Prostate gland (tissue), 2 donors: ENCODE data around the gene TIMM8B. TPM values are rescaled to one million over a fixed set of nuclear protein-coding genes. Genes with fewer than 3 reads are reported as not detected.
A peak's percentile ranks its signal among the peaks of the same experiment; 100 is the strongest.

ENCODE experiments used
- DNase-seq: peaks from one replicate; pipeline ENCODE4 v3.0.0-alpha.2; 2019; ENCODE audit warnings: low spot score
- H3K27ac ChIP-seq, 2 donors: fragments of 200-600 bp; sonication (generic); 2 replicates each; pipeline ENCODE4 v1.5.1; 2017 to 2019
- H3K27me3 ChIP-seq: fragments of 200-600 bp; sonication (generic); replicated peaks from 2 replicates; pipeline ENCODE4 v1.5.1; 2019; ENCODE audit not compliant: insufficient read depth
- H3K36me3 ChIP-seq, 2 donors: fragments of 200-600 bp; sonication (generic); 1 replicate in 1 of 2; 2 replicates in 1 of 2; pipeline versions ENCODE4 v1.5.1 to v1.8.1; 2017 to 2019
- H3K4me1 ChIP-seq: fragments of 200-600 bp; sonication (generic); replicated peaks from 2 replicates; pipeline ENCODE4 v1.5.1; 2019
- H3K4me3 ChIP-seq, 2 donors: fragments of 200-600 bp; sonication (generic); 2 replicates each; pipeline ENCODE4 v1.5.1; 2017 to 2019
- H3K9me3 ChIP-seq: fragments of 200-600 bp; sonication (generic); 2 replicates; pipeline ENCODE4 v1.5.1; 2017
- POLR2A ChIP-seq: fragments of 450-650 bp; IDR thresholded peaks from one replicate; pipeline ENCODE4 v1.6.1; 2016; ENCODE audit warnings: antibody characterized with exemption, mild to moderate bottlenecking
- POLR2AphosphoS5 ChIP-seq: sonication (generic); formaldehyde crosslinking; IDR thresholded peaks from one replicate; pipeline ENCODE4 v1.6.1; 2017; ENCODE audit warnings: antibody characterized with exemption
- WGBS: methylation state at CpG from one replicate; pipeline ENCODE4 v1.1.5; 2018; 5-methylcytosine and 5-hydroxymethylcytosine counted together
- intact Hi-C: fragments of 100-400 bp; cut with DNase I; formaldehyde crosslinking; loops from one replicate; pipeline ENCODE4 v1.14.2; 2022
- total RNA-seq, 2 donors: library from RNA; depleted of rRNA; stranded (reverse); fragments of >200 nt; gene quantifications; one replicate each; pipeline ENCODE4 v1.1.0, GENCODE V29; 2016
- TF ChIP-seq, protein P1 (sequence below), 4 experiments: fragments of 200-600 bp in 2 of 4; fragments of 450-650 bp in 2 of 4; sonication (generic) in 2 of 4; IDR thresholded peaks; 1 replicate in 3 of 4; 2 replicates in 1 of 4; pipeline ENCODE4 v1.5.1; 2016 to 2019; ENCODE audit warnings: antibody characterized with exemption in 4 of 4, mild to moderate bottlenecking in 2 of 4, moderate library complexity in 2 of 4

The TIMM8B gene
- total RNA-seq, 2 donors from 2014 or later: 43.1 to 49.5 TPM

DNA sequence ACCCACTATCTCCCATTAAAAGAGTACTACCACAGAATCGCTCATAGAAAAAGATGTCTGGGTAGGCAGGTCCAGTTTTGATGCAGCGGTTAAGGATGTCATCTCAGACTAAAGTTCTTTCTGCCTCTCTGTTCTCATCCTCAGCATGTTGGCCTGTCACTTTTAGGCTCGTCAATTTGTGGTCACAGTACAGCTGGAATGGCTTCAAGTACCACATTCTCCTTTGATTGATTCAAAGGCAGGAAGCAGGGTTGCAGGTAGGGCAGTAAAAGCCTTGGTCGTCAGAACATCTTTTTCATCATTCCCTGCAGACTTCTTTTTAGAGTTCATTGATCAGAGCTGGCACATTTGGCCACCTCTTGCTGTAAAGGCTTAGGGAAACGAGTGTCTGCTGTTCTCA, 28.8 kb upstream of the TIMM8B start:
- no peak for DNase-seq
- intact Hi-C loops: loop anchor here (5.0 kb wide), 1 partner anchor 57 kb away; no protein-coding TSS in a partner anchor
- no peaks in the 10 kb centered on the region for H3K36me3 ChIP-seq
- WGBS: 68% methylated on average over 5 of the region's 5 CpGs
- TF ChIP-seq, protein P1, sequence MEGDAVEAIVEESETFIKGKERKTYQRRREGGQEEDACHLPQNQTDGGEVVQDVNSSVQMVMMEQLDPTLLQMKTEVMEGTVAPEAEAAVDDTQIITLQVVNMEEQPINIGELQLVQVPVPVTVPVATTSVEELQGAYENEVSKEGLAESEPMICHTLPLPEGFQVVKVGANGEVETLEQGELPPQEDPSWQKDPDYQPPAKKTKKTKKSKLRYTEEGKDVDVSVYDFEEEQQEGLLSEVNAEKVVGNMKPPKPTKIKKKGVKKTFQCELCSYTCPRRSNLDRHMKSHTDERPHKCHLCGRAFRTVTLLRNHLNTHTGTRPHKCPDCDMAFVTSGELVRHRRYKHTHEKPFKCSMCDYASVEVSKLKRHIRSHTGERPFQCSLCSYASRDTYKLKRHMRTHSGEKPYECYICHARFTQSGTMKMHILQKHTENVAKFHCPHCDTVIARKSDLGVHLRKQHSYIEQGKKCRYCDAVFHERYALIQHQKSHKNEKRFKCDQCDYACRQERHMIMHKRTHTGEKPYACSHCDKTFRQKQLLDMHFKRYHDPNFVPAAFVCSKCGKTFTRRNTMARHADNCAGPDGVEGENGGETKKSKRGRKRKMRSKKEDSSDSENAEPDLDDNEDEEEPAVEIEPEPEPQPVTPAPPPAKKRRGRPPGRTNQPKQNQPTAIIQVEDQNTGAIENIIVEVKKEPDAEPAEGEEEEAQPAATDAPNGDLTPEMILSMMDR (IDR thresholded peaks at IDR 0.05): no peak
- no peak for TF ChIP-seq POLR2A
- no peak for TF ChIP-seq POLR2AphosphoS5
- no peaks in the 10 kb centered on the region for H3K27me3 ChIP-seq
- no peaks in the 10 kb centered on the region for H3K9me3 ChIP-seq
- H3K27ac ChIP-seq: no peak overlapping the region
- H3K4me1 ChIP-seq: no peaks in the 10 kb centered on the region
- no peak overlapping the region for H3K4me3 ChIP-seq

DNA sequence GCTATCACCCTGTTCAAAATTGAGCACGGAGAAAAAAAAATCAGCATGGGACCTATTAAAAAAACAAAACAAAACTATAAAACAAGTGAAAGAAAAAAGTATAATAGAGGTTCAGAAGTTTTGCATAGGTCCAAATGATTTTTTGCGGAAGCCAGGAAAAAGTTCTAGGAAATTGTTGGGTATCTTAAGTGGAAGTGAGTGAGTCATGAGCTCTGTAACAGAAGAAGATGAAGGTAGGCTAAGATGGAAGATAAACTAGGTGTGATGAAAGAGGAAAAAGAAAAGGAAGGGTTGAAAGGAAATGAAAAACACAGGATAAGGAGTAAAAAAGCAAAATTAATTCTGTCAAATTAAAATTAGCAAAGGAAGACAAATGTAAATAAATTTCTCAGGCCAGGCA, 27.9 kb upstream of the TIMM8B start:
- no peak for DNase-seq
- Histone ChIP-seq H3K27me3 (no peaks in the 10 kb centered on the region), H3K4me1 (no peaks in the 10 kb centered on the region), H3K4me3 (no peak overlapping the region), H3K36me3 (no peaks in the 10 kb centered on the region), H3K9me3 (no peaks in the 10 kb centered on the region), H3K27ac (no peak overlapping the region)
- TF ChIP-seq POLR2A: no peak
- TF ChIP-seq, protein P1 (IDR thresholded peaks at IDR 0.05): no peak
- no peak for TF ChIP-seq POLR2AphosphoS5
- WGBS: 90% methylated on average over 2 of the region's 2 CpGs
- intact Hi-C loops: loop anchor here (5.0 kb wide), 1 partner anchor 163 kb away; no protein-coding TSS in a partner anchor

DNA sequence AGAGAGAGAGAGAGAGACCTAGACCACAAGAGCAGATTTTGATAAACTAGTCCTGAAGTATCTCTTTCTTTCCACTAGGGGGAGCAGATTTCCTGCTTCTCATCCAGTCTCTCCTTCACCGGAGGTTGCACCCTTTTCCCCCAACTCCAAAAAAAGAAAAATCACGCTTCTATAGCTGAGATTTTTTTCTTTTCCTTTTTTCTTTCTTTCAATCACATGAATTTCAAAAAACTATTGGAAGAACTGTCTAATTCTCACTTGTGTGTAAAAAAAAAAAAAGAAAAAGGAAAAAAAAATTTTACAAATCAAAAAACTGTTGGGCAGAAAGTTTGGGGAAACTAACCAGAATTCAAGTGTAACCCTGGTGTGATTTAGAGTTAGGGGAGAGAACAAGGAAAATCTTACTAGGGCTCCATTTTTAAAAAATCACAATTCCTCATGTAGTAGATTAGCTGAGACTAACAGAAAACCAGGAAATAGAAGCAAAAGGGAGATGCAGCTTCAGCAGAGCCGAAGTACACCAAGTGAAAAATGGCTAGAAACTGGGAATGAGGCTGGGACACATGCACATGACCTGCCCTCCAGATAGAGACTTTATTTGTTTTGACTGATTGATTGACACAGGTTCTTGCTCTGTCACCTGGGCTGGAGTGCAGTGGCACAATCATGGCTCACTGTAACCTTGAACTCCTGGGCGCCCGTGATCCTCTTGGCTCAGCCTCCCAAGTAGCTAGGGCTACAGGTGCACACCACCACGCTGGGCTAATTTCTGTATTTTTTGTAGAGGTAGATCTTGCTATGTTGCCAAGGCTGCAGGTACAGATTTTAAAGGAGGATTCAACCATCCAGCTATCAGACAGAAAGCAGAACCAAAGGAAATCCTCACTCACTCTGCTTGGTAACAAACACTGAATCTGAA, 27.2 kb upstream of the TIMM8B start:
- Histone ChIP-seq H3K27ac (no peak overlapping the region), H3K4me3 (no peak overlapping the region), H3K27me3 (no peaks in the 10 kb centered on the region), H3K4me1 (no peaks in the 10 kb centered on the region), H3K36me3 (no peaks in the 10 kb centered on the region), H3K9me3 (no peaks in the 10 kb centered on the region)
- 61% methylated on average over 6 of the region's 6 CpGs for WGBS
- intact Hi-C loops: loop anchor here (5.0 kb wide), 1 partner anchor 164 kb away; no protein-coding TSS in a partner anchor
- TF ChIP-seq, protein P1 (IDR thresholded peaks at IDR 0.05): peak in 3 of 4 experiments; percentile 51 to 58 (median 58)
- TF ChIP-seq POLR2A: no peak
- DNase-seq: peak; percentile 10

DNA sequence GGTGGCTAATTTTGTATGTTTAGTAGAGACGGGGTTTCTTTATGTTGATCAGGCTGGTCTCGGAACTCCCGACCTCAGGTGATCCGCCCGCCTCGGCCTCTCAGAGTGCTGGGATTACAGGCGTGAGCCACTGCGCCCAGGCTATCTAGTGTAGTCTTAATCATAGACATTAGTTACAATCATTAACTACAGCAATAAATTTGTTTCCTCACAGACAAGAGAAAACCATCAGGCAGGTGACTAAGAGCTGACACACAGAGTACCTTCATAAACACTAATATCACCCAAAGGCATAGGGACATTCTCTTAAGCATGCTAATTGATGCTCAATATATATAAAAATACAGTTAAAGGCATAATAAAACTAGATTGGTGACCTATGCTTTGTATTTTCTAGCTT, 19.5 kb upstream of the TIMM8B start:
- Histone ChIP-seq H3K9me3 (no peaks in the 10 kb centered on the region), H3K4me1 (no peaks in the 10 kb centered on the region), H3K27me3 (no peaks in the 10 kb centered on the region), H3K27ac (no peak overlapping the region), H3K4me3 (no peak overlapping the region), H3K36me3 (no peaks in the 10 kb centered on the region)
- no peak for DNase-seq
- TF ChIP-seq, protein P1 (IDR thresholded peaks at IDR 0.05): no peak
- TF ChIP-seq POLR2A (no peak), POLR2AphosphoS5 (no peak)
- WGBS: 94% methylated on average over 8 of the region's 8 CpGs
- intact Hi-C loops: no loop called here

DNA sequence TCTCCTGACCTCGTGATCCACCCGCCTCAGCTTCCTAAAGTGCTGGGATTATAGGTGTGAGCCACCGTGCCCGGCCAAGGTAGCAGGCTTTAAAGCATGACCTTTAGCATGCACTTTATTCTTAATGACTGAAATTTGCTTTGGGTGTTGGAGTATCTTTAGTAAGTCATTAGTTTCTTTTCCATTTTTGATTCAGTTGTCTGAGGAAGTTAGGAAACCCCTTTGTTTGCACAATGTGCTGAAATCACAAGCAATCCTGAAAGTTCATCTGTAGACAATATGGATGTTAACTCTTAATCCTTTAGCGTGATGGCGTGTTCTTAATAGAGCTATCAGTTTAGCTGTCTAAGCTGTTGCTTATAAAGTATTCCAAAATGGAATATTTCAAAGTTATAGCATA, 16.9 kb upstream of the TIMM8B start:
- 93% methylated on average over 6 of the region's 6 CpGs for WGBS
- intact Hi-C loops: no loop called here
- Histone ChIP-seq H3K4me3 (no peak overlapping the region), H3K27ac (no peak overlapping the region), H3K27me3 (no peaks in the 10 kb centered on the region), H3K36me3 (no peaks in the 10 kb centered on the region), H3K9me3 (no peaks in the 10 kb centered on the region), H3K4me1 (no peaks in the 10 kb centered on the region)
- no peak for DNase-seq
- TF ChIP-seq, protein P1 (IDR thresholded peaks at IDR 0.05): no peak
- no peak for TF ChIP-seq POLR2AphosphoS5
- no peak for TF ChIP-seq POLR2A
